Activated CD4-positive, alpha-beta T cell treated with anti-CD3 and anti-CD28 coated beads, Interleukin-2, Interleukin-4, amounts not matched to agents 100 ng/mL and 50 ng/mL, durations not matched to agents 16 hours and 8 hours (primary cell): ENCODE data around the gene LEF1.
A peak's percentile ranks its signal among the peaks of the same experiment; 100 is the strongest.

Experiments used
- DNase-seq: peaks from one replicate; pipeline ENCODE4 v3.0.0-alpha.2; 2020; ENCODE audit warnings: low spot score

LEF1 gene

DNA sequence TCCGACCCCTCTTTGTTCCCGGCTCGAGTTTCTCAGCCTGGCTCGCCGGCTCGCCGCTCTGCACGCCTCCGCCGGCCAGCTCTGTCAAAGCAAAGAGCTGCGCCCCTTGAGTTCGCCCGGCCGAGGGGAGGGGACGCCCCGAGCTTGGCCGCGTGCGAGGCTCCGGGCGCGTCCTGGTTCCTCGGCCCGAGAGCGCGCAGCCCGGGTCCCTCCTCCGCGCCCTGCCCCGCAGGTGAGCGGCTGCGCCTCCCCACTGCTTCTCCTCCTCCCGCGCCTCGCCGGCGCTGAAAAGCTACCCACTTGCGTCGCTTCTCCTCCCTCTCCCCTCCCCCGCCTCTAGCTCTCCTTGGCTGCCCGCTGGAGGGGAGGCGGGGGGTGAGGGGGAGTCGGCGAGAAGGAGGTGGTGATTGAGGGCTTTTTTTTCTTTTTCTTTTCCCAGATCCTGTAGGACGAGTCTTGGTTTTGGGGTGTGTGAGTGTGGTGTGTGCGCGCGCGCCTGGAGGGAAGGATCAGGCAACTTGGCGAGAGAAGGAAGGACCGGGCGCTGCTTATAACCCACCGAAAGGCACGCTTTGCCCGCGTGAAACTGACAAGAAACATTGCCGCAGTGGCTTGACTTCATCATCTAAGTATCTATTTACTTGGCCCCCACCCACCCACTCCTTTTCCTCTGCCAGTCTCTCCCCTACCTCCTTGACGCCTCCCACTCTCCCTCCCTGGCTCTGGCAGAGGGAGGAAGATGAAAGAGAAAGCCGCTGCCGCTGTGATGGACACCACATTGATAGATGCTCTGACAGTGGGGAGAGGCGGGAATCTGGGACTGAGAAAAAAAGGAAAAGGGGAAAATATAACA lies at the start of gene LEF1:
LEF1 (minus strand) TSS at position 262 of the 853 bp plus-strand sequence. CDS start 1,165 bp downstream, outside the sequence.
- peak; percentile 65 for DNase-seq

DNA sequence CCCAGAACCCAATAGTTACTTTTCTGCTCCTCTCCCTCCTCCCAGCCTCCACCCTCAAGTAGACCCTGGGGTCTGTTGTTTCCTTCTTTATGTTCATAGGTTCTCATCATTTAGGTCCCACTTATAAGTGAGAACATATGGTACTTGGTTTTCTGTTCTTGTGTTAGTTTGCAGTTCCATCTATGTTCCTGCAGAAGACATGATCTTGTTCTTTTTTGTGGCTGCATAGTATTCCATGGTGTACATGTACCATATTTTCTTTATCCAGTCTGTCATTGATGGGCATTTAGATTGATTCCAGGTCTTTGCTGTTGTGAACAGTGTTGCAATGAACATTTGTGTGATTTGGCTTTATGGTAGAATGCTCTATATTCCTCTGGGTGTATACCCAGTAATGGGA lies 47.8 kb upstream of the LEF1 start:
- DNase-seq: no peak

DNA sequence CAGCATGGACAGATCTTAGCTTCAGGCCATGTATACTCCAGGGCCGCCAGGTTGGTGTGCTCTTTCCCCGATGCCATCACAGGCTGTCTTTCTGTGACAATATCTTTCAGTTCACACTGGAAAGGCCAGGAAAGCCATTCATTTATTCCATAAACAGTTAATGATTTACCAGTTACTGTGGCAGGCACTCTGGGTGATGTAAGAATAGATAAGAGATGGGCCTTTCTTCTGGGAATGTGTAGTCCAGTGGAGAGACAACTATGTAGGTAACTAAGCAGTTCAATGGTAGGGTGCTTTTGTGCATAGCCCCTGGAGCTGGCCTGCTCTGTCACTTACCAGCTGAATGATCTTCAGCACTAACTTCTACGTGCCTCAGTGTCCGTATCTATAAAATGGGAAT lies 46.3 kb upstream of the LEF1 start:
- no peak for DNase-seq

DNA sequence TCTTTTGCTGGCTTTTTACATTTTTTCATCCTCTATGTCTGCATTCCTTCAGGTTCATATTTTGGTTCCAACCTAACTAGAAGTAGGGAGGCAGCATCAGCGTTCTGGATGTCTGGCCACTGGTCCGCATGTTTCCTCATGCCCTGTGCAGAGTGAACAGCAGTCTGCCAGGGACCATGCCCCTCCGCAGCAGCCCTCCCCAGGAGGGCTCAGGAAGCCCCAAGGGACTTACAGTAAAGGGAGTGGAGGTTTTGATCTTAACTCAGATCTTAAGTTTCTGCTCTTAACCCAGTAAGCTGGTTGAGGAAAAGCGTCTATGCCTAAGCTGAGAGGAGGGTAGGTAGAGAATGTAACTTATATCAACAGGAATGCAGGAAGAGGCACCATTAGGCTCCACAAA lies 45.0 kb upstream of the LEF1 start:
- DNase-seq: no peak

DNA sequence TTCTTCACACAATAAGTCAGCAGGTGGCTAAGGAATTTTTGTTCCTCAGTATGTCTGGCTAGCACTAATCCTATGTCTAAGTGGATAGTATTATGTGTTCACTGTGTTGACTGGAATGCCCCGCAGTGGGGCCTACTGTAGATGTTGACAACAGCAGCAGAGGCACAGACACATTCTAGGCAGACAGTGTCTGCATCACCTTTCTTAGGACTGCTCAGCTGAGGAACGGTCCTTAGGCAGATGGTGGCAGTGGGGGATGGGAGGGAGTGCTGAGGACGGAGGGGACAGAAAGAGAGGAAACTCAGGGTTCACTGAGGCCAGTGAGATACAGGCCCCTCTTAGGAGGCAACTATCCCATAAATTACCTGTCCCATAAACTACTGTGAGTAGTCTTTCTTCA lies 44.6 kb upstream of the LEF1 start:
- no peak for DNase-seq

DNA sequence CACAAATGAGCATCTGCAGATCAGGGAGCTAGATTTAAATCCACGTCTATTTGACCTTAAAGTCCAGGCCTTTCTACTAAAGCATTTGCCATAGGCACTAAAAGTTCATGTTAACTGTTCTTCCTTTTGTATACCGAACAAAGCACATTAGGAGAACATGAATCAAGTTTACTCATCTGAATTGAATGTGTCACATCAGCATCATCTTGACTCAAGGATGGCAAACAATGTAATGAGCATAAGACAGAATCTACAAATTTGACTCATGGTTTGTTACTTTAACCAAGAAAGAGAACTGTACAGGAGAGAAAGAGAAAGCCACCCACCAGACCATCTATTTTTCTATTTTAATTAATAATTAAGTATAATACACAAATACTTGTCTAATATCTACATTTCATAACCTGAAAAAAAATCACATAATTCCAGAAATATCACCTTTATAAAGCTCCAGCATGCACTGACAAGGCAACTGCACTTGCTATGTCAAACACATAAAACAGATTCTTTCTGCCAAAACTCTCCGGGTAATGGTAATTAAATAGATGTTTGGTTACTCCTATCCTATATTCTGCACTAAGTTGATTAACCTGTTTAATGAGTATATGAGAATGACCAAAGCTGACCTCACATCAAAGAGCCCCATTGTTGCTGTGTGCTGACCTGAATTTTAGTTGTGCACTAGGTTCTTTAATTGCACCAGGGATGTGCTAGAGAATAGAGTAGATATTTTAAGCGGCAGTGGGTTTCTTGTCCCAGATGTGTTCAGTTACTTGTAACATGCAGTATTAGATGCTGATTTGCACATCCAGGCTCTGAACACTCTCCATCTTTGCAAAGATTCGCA lies 42.5 kb upstream of the LEF1 start:
- no peak for DNase-seq

DNA sequence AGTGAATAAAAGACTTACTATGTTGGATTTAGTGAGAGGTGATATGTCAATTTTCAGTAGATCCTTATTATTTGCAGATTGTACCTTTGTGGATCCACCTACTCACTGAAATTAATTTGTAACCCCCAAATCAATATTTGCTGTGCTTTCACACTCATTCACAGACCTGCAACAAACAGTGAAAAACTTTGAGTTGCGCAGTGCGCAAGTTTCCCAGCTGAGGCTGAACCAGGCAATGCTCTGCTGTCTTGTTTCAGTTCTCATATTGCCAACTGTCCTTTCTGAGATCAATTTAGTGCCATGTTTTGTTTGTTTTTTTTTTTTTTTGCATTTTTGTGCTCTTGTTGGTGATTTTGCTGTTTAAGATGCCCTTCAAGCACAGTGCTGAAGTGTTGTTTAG lies 40.8 kb upstream of the LEF1 start:
- no peak for DNase-seq

DNA sequence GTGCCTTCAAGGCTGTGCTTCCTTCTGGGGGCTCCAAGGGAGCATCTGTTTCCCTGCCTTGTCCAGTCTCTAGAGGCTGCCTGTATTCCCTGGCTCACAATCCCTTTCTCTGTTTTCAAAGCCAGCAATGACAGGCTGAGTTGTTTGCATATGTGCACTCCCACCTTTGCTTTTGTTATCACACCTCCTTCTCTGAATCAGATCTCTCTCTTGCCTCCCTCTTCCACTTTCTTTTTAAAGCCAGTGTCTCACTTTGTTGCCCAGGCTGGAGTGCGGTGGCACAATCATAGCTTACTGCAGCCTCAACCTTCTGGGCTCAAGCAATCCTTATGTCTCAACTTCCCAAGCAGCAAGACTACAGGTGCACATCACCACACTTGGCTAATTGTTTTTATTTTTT lies 37.1 kb upstream of the LEF1 start:
- no peak for DNase-seq

DNA sequence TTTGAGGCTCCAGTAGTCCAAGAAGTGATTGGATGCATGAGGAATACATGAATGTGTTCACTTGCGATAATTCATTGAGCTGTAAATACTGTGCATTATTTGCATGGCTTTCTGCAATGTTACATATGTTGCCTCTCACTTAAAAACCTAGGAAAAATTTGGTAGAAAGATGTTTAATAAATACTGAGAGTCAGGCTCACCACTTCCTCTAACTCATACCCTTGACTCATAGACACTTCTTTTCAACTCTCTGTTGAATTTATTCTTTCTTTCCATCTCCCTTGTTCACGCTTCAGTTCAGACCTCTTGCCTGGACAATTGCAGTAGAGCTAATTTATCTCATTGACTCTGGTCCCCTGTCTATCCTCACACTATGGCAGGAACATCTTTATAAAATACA lies 35.8 kb upstream of the LEF1 start:
- DNase-seq: no peak

DNA sequence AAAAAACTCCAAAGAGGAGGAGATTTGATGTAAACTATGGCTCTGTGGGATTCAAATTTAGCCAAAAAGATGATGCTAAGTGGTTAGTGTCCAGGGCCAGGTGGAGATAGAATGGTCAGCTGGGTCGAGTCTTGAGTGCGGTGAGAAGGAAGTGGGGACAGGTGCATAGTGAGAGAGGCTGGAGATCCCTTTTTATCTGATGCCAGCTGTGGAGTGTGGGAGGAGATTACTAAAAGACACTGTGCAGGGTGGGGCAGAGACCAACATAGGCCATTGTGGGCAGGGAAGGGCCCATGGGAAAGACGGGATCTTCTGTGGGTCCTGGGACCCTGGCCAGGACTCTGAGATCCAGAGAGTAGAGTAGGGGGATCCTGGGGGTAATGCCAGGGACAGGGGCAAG lies 34.6 kb upstream of the LEF1 start:
- no peak for DNase-seq

DNA sequence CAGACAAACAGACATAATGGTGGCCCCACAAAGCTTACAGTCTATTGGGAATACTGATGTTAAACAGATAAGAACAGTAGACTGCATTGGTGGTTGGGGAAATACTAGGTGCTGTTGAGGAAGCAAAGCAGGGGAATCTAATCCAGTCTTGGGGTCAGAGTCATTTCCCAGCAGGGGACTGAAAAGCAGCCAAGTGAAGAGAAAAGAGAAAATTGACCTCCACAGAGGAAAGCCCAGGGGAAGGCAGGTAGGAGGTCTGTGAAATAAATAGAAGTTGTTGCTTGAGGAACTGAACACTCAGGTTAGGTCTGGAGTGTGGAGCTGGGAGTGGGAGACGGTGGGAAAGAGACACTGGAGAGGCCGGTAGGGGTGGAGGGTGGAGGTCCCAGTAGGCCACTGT lies 33.0 kb upstream of the LEF1 start:
- no peak for DNase-seq

DNA sequence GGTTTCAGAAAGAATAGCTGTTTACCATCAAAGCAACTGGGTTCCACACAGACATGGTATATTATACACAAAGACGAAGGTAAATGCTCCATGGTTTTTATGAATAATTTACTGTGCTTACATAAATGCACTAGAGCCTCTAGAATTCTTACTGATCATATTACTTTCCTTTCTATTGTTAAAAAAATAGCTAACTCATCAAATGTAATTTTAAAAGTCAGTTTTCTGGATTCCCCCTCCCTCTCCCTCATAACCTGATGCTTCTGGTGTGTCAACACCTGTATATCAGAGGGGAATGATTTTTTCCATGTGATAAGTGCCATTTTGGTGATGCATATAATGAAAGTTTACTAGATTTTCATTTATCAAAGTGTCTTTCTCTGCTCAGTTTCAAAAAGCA lies 31.1 kb upstream of the LEF1 start:
- DNase-seq: no peak

DNA sequence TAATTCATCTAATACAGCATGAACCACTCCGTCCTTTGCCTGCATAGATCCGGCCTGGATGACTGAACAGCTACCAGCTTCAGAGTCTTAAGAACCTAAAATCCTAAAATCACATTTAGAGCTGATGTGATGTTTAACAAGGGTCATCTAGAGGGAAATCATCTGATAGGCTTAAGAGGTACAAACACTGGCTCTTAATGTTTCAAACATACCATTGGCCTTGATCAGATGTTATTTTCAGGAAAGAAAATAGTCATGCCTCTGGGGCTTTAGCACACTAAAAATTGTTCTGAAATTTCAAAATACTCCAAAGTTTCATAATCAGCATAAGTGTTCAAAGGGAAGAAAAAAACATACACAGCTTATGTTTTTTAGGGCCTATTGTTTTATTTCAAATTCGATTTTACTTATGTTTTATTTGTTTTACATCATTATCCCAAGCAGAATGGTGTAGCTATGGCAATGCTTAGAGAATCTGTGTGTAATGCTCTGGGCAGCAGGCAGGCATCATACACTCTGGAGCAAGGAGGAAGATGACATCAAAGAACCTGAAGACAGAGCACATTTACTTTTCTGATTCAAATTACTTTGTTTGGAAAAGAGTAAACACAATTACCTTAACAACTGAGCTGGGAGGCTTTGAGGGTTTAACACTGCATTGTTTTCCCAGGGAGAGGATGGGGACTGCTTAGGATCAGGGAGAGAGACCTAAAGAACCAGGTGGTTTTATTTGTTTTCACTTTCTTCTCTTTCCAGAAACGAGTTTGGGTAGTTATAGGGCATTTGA lies 25.3 kb upstream of the LEF1 start:
- DNase-seq: no peak

DNA sequence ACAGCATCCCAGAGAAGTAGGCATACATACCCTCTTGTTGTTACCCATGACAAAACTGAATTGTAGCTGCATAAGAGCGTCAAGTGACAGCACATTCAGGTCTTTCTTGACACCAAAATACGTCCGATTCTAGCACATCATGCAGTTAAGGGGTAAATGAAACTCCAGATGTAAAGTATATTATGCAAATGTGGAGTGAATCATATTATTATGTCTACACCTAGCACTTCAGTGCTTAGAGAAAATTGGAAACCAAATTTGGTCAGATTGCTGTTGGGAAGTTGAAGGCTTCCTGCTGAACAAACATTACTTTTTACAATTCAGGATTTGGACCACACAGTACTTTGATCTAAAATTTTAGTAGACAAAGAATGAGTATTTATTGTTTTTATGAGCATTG lies 24.2 kb upstream of the LEF1 start:
- DNase-seq: no peak

DNA sequence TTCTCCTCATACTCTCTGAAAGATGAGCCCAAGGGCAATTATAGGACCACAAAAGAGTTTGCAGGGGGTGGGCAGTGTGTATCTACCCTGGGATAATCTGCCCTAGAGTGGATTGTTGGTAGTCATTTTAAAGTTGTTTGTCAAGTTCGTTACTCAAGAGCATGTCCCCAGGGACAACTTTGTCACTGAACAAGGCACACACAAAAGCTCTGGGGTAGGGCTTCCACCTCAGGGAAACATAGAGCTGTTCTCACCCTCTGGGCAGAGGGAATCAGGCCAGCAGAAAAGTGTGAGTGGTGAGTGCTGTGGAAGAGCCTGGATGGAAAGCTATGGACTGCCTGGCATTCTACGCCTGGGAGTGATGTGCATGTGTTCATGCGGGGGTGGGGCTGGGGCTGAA lies 23.3 kb upstream of the LEF1 start:
- no peak for DNase-seq

DNA sequence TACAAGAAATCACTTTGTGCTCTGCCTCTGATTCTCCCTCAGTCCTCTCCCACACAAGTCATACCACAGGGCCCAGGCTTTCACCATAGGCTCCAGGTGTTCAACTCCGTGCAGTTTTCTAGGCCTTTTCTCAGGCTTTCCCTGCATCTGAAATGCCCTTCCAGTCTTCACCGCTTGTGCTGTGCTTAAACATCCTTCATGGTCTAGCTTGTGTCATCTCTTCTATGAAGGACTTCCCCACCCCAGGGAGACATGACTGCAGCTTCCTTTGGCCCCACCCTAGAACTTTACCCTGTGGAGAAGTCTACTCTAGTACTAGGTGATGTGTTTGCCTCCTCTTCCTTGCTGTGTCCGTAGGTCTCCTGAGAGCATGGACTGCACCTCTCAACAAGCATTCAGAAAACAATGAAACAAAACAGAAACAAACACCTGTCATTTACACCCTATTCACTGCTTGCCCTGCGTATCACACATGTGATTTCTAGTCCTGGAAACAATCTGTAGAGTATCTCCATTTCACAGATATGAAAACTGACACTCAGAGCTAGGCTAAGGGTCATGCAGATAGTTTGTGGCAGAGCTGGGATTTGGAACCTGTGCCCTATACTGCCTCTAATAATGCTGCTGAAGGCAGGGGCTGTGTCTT lies 22.7 kb upstream of the LEF1 start:
- DNase-seq: no peak

DNA sequence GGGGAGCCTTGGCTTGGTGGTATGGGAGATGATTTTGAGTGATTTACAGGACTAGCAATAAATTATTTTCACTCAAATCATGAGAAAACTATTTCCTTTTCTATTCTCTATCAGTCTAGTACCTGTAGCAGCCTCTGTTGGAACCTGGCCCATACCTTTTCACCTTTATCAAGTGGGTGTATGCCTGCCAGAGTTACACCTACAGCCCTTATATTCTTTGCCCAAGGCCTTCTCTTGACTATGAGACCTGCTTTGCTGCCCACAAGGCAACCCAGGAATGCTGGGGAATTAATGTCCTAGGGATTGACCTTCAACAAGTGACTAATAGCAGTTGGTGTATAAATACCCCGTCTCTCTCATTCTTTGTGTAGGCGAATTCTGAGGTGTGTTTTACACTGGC lies 20.0 kb upstream of the LEF1 start:
- no peak for DNase-seq

DNA sequence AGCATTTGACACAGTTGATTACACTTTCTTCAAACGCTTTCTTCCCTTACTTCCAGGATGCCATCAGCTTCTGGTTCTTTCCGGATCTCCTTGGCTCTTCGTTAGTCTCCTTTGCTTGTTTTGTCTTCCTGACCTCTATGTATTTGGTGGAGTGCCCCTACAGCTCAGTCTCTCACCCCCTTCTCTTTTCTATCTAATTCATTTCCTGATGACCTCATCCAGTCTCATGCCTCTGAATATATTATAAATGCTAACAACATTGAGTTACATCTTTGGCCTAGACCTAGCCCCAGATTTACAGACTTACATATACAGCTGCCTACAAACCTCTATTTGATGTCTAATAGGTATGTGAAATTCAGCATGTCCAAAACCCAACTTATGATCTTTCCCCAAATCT lies 16.5 kb upstream of the LEF1 start:
- DNase-seq: no peak

DNA sequence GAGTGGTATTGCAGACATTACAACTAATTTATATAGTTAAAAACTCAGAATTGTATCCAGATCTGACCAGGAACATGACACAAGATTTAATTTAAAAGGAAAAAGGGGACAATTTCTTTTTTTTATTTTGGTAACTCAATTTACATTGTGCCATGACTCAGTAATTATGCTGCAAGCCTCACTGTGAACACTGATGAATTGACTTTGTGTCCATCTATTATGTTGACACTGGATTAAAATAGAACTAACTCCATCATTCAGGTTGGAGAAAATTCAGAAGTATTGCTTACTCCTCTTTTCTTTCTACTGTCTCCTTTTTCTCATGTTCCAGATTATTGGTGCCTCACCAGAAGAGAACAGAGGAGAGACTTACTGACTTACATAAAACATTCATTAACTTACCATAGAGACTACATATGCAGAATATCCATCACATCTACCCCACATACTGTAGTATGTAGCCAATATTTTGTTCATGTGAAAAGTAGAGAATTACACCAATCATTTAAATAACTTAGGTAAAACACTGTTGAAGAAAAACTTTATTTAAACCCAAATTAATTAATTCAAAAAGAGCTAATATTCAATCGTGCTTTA lies 15.8 kb upstream of the LEF1 start:
- no peak for DNase-seq

DNA sequence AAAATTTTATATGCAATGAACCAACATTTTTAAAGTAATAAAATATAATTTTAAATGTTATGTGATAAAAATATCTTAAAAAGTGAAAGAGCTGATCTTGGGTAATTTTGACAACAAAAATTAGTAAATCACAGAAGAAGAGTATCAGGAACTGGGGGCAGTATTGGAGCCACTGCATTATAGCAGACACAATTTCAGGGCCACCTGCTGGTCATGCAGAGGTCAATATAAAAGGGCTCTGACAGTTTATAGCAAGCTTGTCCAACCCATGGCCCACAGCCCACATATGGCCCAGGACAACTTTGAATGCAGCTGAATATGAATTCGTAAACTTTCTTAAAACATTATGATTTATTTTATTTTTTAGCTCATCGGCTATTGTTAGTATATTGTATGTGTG lies 13.0 kb upstream of the LEF1 start:
- no peak for DNase-seq

DNA sequence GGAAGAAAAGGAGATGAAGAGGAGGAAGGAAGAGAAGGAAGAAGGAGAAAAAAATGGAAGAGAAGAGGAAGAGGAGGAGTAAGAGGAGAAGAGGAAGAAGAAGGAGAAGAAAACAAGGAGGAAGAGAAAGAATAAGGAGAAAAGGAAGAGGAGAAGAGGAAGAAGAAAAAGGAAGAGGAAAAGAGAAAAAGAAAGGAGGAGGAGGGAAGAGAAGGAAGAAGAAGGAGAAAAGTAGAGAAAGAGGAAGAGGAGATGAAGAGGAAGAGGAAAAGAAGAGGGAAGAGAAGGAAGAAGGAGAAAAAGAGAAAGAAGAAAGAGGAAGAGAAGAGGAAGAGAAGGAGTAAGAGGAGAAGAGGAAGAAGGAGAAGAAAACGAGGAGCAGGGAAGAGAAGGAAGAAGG lies 11.8 kb upstream of the LEF1 start:
- no peak for DNase-seq

DNA sequence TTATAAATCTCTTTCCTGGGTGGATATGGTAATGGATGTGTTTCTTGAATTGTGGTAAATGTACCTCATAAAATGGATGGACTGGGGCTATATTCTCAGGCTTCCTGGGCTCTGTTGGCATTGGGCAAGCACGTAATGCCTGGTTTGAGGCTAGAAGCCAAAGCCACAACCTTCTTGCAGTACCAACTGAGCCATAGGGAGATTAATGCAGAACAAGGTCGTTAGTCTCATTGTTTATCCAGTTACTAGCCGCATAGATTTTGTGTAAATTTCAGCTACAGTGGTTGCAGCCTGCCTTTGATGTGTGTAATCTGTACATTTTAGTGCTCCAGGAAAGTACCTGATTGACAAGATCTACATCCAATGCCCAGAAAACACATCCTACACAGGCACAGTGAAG lies 7.2 kb upstream of the LEF1 start:
- DNase-seq: no peak
